ENCODE results near the gene KRTAP2-4.

- TF ChIP-seq CTCF (IDR thresholded peaks at IDR 0.05) (no peak), POLR2A (IDR thresholded peaks at IDR 0.05) (no peak), POLR2AphosphoS5 (IDR thresholded peaks at IDR 0.05; ENCODE audit: insufficient read depth in 1 of 2, low read depth in 1 of 2) (no peak)
Measured at GRCh38 chr17:41042953-41043352, 22.7 kb downstream of the KRTAP2-4 start.

Data from vagina (tissue), 2 donors.